Measurements from ENCODE around the gene JRKL.

The JRKL gene

GRCh38 chr11:96373826-96374225 lies 16.0 kb upstream of the JRKL start:
- no peaks in the 10 kb centered on the region for H3K27me3 ChIP-seq (ENCODE audit: insufficient read depth, low read length)

GRCh38 chr11:96376796-96377195 lies 13.0 kb upstream of the JRKL start:
- Histone ChIP-seq H3K4me2 (ENCODE audit: low read length) (no peak overlapping the region), H3F3A (ENCODE audit: insufficient read depth, low read length) (no peaks in the 10 kb centered on the region), H3K36me3 (ENCODE audit: insufficient read depth, low read length) (peaks cover 31% of the 10 kb centered on the region), H3K9me3 (ENCODE audit: low read length) (no peaks in the 10 kb centered on the region), H3K4me1 (ENCODE audit: insufficient read depth, low read length, severe bottlenecking) (no peaks in the 10 kb centered on the region), H3K79me2 (ENCODE audit: insufficient read depth, low read length) (no peaks in the 10 kb centered on the region), H3K9ac (ENCODE audit: low read length) (no peak overlapping the region), H4K20me1 (ENCODE audit: insufficient read depth, low read length) (no peaks in the 10 kb centered on the region), H2AFZ (ENCODE audit: low read length) (no peak overlapping the region), H3K27ac (ENCODE audit: low read depth, low read length, poor library complexity, severe bottlenecking) (no peak overlapping the region), H3K9me2 (ENCODE audit: low read depth, low read length) (no peaks in the 10 kb centered on the region), H3K4me3 (ENCODE audit: low read depth, low read length, poor library complexity, severe bottlenecking) (no peak overlapping the region), H3K27me3 (ENCODE audit: insufficient read depth, low read length) (no peaks in the 10 kb centered on the region)
- TF ChIP-seq CTCF (IDR thresholded peaks at IDR 0.05; ENCODE audit: low read length): no peak
- TF ChIP-seq EZH2 (IDR thresholded peaks at IDR 0.05; ENCODE audit: borderline replicate concordance, low read length): no peak

More at GRCh38 chr11:96373826-96374225, 16.0 kb upstream of the JRKL start:
- Histone ChIP-seq H3K27ac (ENCODE audit: low read depth, low read length, poor library complexity, severe bottlenecking) (no peak overlapping the region), H3F3A (ENCODE audit: insufficient read depth, low read length) (no peaks in the 10 kb centered on the region), H3K4me1 (ENCODE audit: insufficient read depth, low read length, severe bottlenecking) (no peaks in the 10 kb centered on the region), H3K4me2 (ENCODE audit: low read length) (no peak overlapping the region), H3K9ac (ENCODE audit: low read length) (no peak overlapping the region), H4K20me1 (ENCODE audit: insufficient read depth, low read length) (no peaks in the 10 kb centered on the region), H3K4me3 (ENCODE audit: low read depth, low read length, poor library complexity, severe bottlenecking) (no peak overlapping the region), H3K9me3 (ENCODE audit: low read length) (no peaks in the 10 kb centered on the region), H3K9me2 (ENCODE audit: low read depth, low read length) (no peaks in the 10 kb centered on the region), H3K36me3 (ENCODE audit: insufficient read depth, low read length) (peaks cover 28% of the 10 kb centered on the region), H3K79me2 (ENCODE audit: insufficient read depth, low read length) (no peaks in the 10 kb centered on the region), H2AFZ (ENCODE audit: low read length) (no peak overlapping the region)
- TF ChIP-seq CTCF (IDR thresholded peaks at IDR 0.05; ENCODE audit: low read length) (no peak), EZH2 (IDR thresholded peaks at IDR 0.05; ENCODE audit: borderline replicate concordance, low read length) (no peak)

- H3K9me2 ChIP-seq (ENCODE audit: low read depth, low read length): no peaks in the 10 kb centered on the region
Observed at GRCh38 chr11:96384156-96384555, 5.7 kb upstream of the JRKL start.

More at GRCh38 chr11:96384156-96384555, 5.7 kb upstream of the JRKL start:
- no peaks in the 10 kb centered on the region for H3F3A ChIP-seq (ENCODE audit: insufficient read depth, low read length)
- H3K4me3 ChIP-seq (ENCODE audit: low read depth, low read length, poor library complexity, severe bottlenecking): no peak overlapping the region
- no peaks in the 10 kb centered on the region for H3K27me3 ChIP-seq (ENCODE audit: insufficient read depth, low read length)
- no peak overlapping the region for H3K27ac ChIP-seq (ENCODE audit: low read depth, low read length, poor library complexity, severe bottlenecking)
- TF ChIP-seq EZH2 (IDR thresholded peaks at IDR 0.05; ENCODE audit: borderline replicate concordance, low read length) (no peak), CTCF (IDR thresholded peaks at IDR 0.05; ENCODE audit: low read length) (no peak)
- H3K9me3 ChIP-seq (ENCODE audit: low read length): no peaks in the 10 kb centered on the region
- no peak overlapping the region for H3K4me2 ChIP-seq (ENCODE audit: low read length)
- H4K20me1 ChIP-seq (ENCODE audit: insufficient read depth, low read length): no peaks in the 10 kb centered on the region
- H3K79me2 ChIP-seq (ENCODE audit: insufficient read depth, low read length): peaks cover 16% of the 10 kb centered on the region
- no peak overlapping the region for H2AFZ ChIP-seq (ENCODE audit: low read length)
- H3K9ac ChIP-seq (ENCODE audit: low read length): no peak overlapping the region
- peaks cover 46% of the 10 kb centered on the region; the same call in 1 of the 2 replicates for H3K36me3 ChIP-seq (ENCODE audit: insufficient read depth, low read length)
- H3K4me1 ChIP-seq (ENCODE audit: insufficient read depth, low read length, severe bottlenecking): peaks cover 17% of the 10 kb centered on the region
